Stimulated activated CD8-positive, alpha-beta memory T cell treated with anti-CD3 and anti-CD28 coated beads, Interleukin-7, amount 100 ng/mL, for 4 hours (primary cell): ENCODE measurements around the gene NDOR1.
"Not testable (repeated sequence)": the region's sequence is repeated elsewhere in the genome, so short reads cannot be mapped to it uniquely, and the experiment has no call there.

Source experiments
- DNase-seq, 2 donors: peaks; one replicate each; pipeline ENCODE4 v3.0.0-alpha.2; 2020; ENCODE audit warnings: low read depth in 2 of 2

The NDOR1 gene

GRCh38 chr9:137231372-137232039, 26.0 kb downstream of the NDOR1 start:
- DNase-seq: no peak

- DNase-seq: no peak
These were observed 26.6 kb downstream of the NDOR1 start for GRCh38 chr9:137232101-137232500.

GRCh38 chr9:137232510-137232909, 27.0 kb downstream of the NDOR1 start:
- DNase-seq: no peak

- DNase-seq: no peak
These were observed 27.9 kb downstream of the NDOR1 start for GRCh38 chr9:137233143-137233980.

GRCh38 chr9:137234055-137234697, 28.7 kb downstream of the NDOR1 start:
- no peak for DNase-seq

- DNase-seq: no peak
These were observed 29.4 kb downstream of the NDOR1 start for GRCh38 chr9:137234758-137235423.

- no peak for DNase-seq
These were observed 30.1 kb downstream of the NDOR1 start for GRCh38 chr9:137235424-137236237.

- peak; percentile 78 to 81 for DNase-seq
These were observed 30.9 kb downstream of the NDOR1 start for GRCh38 chr9:137236238-137236935.

- DNase-seq: no peak
These were observed 31.5 kb downstream of the NDOR1 start for GRCh38 chr9:137236936-137237421.

- no peak for DNase-seq
These were observed 32.5 kb downstream of the NDOR1 start for GRCh38 chr9:137237759-137238726.

GRCh38 chr9:137239541-137240200, 34.2 kb downstream of the NDOR1 start:
- not testable (repeated sequence) for DNase-seq

GRCh38 chr9:137240318-137240840, 34.9 kb downstream of the NDOR1 start:
- peak; percentile 40 to 75 for DNase-seq

- DNase-seq: peak; percentile 96 to 99
These were observed 35.5 kb downstream of the NDOR1 start, which contains the start of gene TUBB4B for GRCh38 chr9:137240841-137241489. TSS of gene TUBB4B (plus strand) at chr9:137241287. CDS start at chr9:137241361, 74 bp downstream.

- peak; percentile 44 to 76 for DNase-seq
These were observed 36.2 kb downstream of the NDOR1 start for GRCh38 chr9:137241490-137242268.

GRCh38 chr9:137242269-137243203, 37.0 kb downstream of the NDOR1 start:
- no peak for DNase-seq

GRCh38 chr9:137243266-137243625, 37.7 kb downstream of the NDOR1 start:
- DNase-seq: not testable (repeated sequence)
